Colonic mucosa (tissue), 4 donors: ENCODE measurements around the gene PRDM10. TPM values are rescaled to one million over a fixed set of nuclear protein-coding genes. Genes with fewer than 3 reads are reported as not detected.

ENCODE experiments used
- DNase-seq: peaks from one replicate; pipeline ENCODE4 v3.0.0-alpha.2; 2020
- H3K27ac ChIP-seq: fragments of 200-600 bp; one replicate; pipeline ENCODE4 v1.8.0; 2021
- H3K27me3 ChIP-seq: fragments of 200-600 bp; one replicate; pipeline ENCODE4 v1.8.0; 2021
- H3K36me3 ChIP-seq: fragments of 200-600 bp; one replicate; pipeline ENCODE4 v1.8.0; 2021
- H3K4me1 ChIP-seq: fragments of 200-600 bp; one replicate; pipeline ENCODE4 v1.8.0; 2021; ENCODE audit warnings: mild to moderate bottlenecking
- H3K4me3 ChIP-seq: fragments of 200-600 bp; one replicate; pipeline ENCODE4 v1.8.0; 2021
- H3K9ac ChIP-seq, 2 donors: one replicate each; pipeline ENCODE4 v1.7.0; 2013; ENCODE audit warnings: control low read depth in 2 of 2, low read depth in 2 of 2, low read length in 2 of 2
- H3K9me3 ChIP-seq: fragments of 200-600 bp; one replicate; pipeline ENCODE4 v1.8.0; 2021
- CTCF ChIP-seq: fragments of 200-600 bp; IDR thresholded peaks from one replicate; pipeline ENCODE4 v1.8.0; 2022; ENCODE audit warnings: antibody characterized with exemption, mild to moderate bottlenecking
- intact Hi-C: fragments of 100-400 bp; cut with DNase I; formaldehyde crosslinking; loops from one replicate; pipeline ENCODE4 v1.14.1; 2022
- total RNA-seq, 2 donors: library from RNA; stranded (reverse); fragmentation: NEBNext Ultra II Directional in 1 of 2; extraction: Animal tissue kit (Norgen Biotek cat#: 25700) in 1 of 2; gene quantifications; one replicate each; pipeline ENCODE4 v1.2.1, GENCODE V29; 2021
- donor health status: healthy.
- donor health status: DM: no; HTN: no; CAD: no.
- donor health status: DM: no; HTN: no; CAD: no.

Gene PRDM10
- total RNA-seq, 2 donors from 2014 or later, result 11.0 to 18.3 TPM

- Histone ChIP-seq H3K36me3 (no peaks in the 10 kb centered on the region), H3K9ac (no peak overlapping the region), H3K4me3 (no peak overlapping the region), H3K4me1 (no peaks in the 10 kb centered on the region), H3K9me3 (no peaks in the 10 kb centered on the region), H3K27me3 (no peaks in the 10 kb centered on the region), H3K27ac (no peak overlapping the region)
- no peak for TF ChIP-seq CTCF
- intact Hi-C loops, result no loop called here
- no peak for DNase-seq
These were observed 57.3 kb downstream of the PRDM10 start for GRCh38 chr11:129945373-129945772.

GRCh38 chr11:129944696-129945095 is 57.9 kb downstream of the PRDM10 start:
- H3K9ac ChIP-seq, result no peak overlapping the region
- H3K4me3 ChIP-seq, result no peak overlapping the region
- H3K27ac ChIP-seq, result no peak overlapping the region
- no peak for DNase-seq
- H3K27me3 ChIP-seq, result no peaks in the 10 kb centered on the region
- H3K9me3 ChIP-seq, result no peaks in the 10 kb centered on the region
- TF ChIP-seq CTCF, result no peak
- no peaks in the 10 kb centered on the region for H3K4me1 ChIP-seq
- H3K36me3 ChIP-seq, result no peaks in the 10 kb centered on the region
- intact Hi-C loops, result loop anchor here (5.0 kb wide), 1 partner anchor 38 kb away; no protein-coding TSS in a partner anchor

- no peak overlapping the region for H3K4me3 ChIP-seq
- no peak for TF ChIP-seq CTCF
- H3K36me3 ChIP-seq, result no peaks in the 10 kb centered on the region
- H3K27me3 ChIP-seq, result no peaks in the 10 kb centered on the region
- no peak overlapping the region for H3K27ac ChIP-seq
- no peaks in the 10 kb centered on the region for H3K4me1 ChIP-seq
- no peak for DNase-seq
- H3K9me3 ChIP-seq, result no peaks in the 10 kb centered on the region
- no peak overlapping the region for H3K9ac ChIP-seq
- intact Hi-C loops, result loop anchor here (5.0 kb wide), 1 partner anchor 39 kb away; no protein-coding TSS in a partner anchor
These were observed 59.6 kb downstream of the PRDM10 start for GRCh38 chr11:129943036-129943435.

GRCh38 chr11:129939510-129939909 is 63.1 kb downstream of the PRDM10 start:
- Histone ChIP-seq H3K9me3 (no peaks in the 10 kb centered on the region), H3K27ac (no peak overlapping the region), H3K4me3 (no peak overlapping the region), H3K9ac (no peak overlapping the region), H3K4me1 (no peaks in the 10 kb centered on the region), H3K36me3 (no peaks in the 10 kb centered on the region), H3K27me3 (no peaks in the 10 kb centered on the region)
- intact Hi-C loops, result no loop called here
- DNase-seq, result no peak
- no peak for TF ChIP-seq CTCF

- intact Hi-C loops, result no loop called here
- H3K27ac ChIP-seq, result no peak overlapping the region
- H3K4me1 ChIP-seq, result no peaks in the 10 kb centered on the region
- TF ChIP-seq CTCF, result no peak
- no peaks in the 10 kb centered on the region for H3K27me3 ChIP-seq
- H3K4me3 ChIP-seq, result no peak overlapping the region
- DNase-seq, result no peak
- H3K36me3 ChIP-seq, result no peaks in the 10 kb centered on the region
- H3K9me3 ChIP-seq, result no peaks in the 10 kb centered on the region
- H3K9ac ChIP-seq, result no peak overlapping the region
These were observed 63.9 kb downstream of the PRDM10 start for GRCh38 chr11:129938764-129939163.
